ENCODE results near the gene ABR.
"Not testable (repeated sequence)": the region's sequence is repeated elsewhere in the genome, so short reads cannot be mapped to it uniquely, and the experiment has no call there.

The ABR gene

DNA sequence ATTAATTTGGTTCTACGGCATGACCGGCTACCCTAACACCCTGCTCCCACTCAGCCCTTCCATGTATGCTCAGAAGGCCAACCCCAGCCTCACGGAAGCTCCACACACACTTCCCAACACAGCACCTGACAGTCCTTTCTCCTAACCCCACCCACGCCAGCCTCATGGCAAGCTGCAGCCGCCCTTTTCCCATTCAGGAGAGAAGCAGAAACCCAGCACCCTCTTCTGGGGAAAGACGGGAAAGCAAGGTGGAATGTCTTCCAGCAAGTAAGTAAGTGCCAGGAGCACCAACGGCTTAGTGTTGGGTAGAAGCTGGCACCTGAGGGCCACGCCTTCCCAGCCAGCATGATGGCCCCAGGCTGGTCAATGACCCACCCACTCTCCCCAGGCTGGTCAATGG, 32.1 kb downstream of the ABR start:
- DNase-seq (ENCODE audit: low spot score) = peak; percentile 43

DNA sequence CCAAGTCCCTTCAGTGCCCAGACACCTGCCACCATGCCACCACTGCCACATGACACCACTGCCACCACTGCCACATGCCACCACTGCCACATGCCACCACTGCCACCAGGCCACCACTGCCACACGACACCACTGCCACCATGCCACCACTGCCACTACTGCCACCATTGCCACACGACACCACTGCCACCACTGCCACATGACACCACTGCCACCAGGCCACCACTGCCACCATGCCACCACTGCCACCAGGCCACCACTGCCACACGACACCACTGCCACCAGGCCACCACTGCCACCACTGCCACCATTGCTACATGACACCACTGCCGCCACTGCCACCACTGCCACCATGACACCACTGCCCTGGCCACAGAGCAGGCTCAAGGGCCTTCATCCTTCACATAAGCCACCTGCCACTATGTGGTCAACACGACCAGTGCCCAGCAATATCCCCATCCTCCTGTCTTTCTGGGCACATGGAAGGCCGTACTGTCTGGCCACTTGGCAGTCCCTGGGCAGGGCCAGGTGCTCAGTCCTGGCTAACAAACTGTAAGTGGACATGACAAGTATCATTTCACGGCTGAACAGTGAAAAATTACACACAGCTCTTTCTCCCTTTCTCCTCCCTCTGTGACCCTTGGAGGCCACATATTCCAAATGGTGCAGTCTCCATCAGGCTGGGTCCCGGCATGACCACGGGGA, 33.1 kb downstream of the ABR start:
- DNase-seq (ENCODE audit: low spot score) = no peak

- no peak for DNase-seq (ENCODE audit: low spot score)
These were observed 34.3 kb downstream of the ABR start for GRCh38 chr17:1145311-1145986.

- no peak for DNase-seq (ENCODE audit: low spot score)
These were observed 35.6 kb downstream of the ABR start for GRCh38 chr17:1144162-1144561.

DNA sequence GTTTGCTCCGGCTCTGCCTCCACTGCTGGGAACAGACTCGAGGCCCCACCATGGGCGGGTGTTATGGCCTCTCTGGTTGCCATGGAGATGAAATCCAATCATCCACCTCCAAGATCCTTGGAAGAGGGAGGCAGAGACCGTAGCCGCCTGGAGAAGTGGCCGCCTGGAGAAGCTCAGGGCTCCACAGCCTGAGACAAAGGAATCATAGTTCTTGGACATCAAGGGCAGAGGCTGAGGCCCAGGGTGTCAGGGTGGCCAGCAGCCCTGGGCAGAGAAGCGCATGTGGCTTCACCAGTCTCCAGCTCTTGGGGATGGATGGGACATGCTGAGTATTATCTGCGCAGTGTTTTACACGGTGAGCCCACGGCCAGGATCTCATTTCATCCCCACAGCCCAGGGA, 36.2 kb downstream of the ABR start:
- peak; percentile 20 for DNase-seq (ENCODE audit: low spot score)

GRCh38 chr17:1142561-1142971, 37.2 kb downstream of the ABR start:
- DNase-seq (ENCODE audit: low spot score) = no peak

DNA sequence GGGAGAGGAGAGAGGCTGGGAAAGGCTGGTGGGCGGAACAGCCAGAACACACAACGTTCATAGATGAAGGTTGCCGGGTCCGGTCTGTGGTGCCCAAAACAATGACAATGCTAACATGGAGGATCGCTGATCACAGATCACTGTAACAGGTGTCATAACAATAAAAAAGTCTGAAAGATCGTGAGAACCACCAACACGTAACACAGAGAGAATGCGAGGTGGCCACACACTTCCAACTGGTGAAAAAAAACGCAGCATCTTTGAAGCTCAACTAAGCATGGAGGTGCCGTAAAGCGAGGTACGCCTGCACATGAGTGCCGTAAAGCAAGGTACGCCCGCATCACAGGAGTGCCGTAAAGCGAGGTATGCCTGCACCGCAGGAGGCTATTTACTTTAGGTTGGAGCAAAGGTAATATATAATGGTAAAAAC, 42.3 kb downstream of the ABR start:
- no peak for DNase-seq (ENCODE audit: low spot score)

DNA sequence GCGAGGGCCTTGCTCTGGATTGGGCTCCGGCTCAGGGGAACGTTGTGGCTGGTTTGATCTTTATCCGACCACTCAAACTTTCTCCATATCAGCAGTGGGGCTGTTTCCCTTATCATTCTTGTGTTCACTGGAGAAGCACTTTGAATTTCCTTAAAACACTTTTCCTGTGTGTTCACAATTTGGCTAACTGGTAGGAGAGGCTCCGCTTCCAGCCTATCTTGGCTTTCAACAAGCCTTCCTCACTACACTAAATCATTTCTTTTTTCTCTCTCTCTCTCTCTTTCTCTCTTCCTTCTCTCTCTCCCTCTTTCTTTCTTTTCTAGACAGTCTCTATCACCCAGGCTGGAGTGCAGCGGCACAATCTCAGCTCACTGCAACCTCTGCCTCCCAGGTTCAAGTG, 43.0 kb downstream of the ABR start:
- no peak for DNase-seq (ENCODE audit: low spot score)

GRCh38 chr17:1134634-1135324, 45.0 kb downstream of the ABR start:
- DNase-seq (ENCODE audit: low spot score) = no peak

DNA sequence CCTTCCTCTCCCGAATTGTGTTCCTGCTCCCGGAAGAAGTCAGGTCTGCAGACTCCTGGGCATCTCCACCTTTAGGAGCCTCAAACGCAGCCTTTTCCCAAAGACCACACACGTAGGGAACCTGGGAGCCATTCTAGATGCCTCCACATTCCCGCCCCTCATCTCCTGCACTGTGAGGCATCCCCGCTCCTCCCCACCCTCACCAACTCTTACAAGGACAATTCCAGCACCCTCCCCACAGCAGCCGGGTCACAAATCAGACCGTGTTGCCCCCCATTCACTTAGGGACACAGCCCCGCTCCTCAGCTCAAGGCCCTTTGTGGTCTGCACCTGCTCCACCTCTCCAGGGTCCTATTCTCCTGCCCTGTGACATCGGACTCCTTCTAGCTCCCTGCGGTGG, 49.6 kb downstream of the ABR start:
- DNase-seq (ENCODE audit: low spot score) = no peak

GRCh38 chr17:1128463-1128862, 51.3 kb downstream of the ABR start:
- not testable (repeated sequence) for DNase-seq (ENCODE audit: low spot score)

DNA sequence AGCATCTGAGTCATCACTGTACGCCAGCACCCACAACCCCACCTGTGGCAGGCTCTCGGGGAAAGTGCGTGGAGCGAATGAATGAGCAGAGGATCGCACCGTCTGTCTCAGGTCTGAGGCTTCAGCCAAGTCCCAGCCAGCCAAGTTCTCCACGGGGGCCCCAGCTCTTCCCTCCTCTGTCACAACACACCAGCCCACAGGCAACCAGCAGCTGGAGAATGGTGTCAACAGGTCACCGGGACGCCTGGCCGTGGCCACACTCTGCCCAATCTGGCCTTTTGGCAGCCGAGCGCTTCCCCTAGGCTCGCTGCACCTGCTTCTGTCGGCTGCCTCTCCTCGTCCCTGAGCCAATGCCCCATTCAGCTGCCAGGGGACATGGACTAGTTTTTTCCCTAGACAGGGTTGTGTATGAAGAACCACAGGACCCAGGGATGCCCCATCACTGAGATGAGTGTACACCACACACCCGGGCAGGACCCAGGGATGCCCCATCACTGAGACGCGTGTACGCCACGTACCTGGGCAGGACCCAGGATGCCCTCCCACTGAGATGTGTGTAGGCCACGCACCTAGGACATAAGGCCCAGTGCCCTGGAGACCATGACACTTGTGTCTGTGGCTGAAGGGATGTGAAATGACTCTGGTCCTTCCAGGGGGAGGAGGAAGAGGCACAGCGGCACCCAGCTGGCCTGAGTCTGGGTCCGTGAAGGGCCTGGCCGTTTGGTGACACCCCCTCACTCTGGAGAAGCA, 52.8 kb downstream of the ABR start:
- DNase-seq (ENCODE audit: low spot score) = no peak

DNA sequence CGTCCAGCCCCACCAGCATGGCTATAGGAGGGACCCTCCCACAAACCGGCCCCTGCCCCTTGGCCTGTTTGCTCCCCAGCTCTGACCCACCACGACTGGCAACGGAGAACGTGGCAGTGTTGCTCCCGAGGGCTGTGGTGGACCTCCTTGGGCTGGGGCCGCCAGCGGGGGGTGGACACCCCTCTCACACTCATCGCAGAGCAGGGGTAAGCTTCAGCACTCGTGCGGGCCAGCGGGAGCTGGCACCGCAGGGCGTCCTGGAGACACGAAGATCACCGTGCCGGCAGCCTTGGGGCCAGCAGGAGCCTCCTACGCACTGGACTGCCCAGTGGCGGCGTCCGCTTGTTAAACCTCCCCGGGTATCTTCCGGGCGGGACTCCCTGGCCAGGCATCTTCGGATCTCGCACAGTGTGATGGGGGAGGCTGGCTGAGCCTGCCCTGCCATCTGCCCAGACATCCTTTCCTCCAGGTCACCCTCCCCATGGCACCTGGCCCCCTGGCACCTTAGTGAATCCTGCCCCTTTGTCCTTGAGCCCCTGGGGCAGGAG, 53.5 kb downstream of the ABR start:
- DNase-seq (ENCODE audit: low spot score) = no peak

DNA sequence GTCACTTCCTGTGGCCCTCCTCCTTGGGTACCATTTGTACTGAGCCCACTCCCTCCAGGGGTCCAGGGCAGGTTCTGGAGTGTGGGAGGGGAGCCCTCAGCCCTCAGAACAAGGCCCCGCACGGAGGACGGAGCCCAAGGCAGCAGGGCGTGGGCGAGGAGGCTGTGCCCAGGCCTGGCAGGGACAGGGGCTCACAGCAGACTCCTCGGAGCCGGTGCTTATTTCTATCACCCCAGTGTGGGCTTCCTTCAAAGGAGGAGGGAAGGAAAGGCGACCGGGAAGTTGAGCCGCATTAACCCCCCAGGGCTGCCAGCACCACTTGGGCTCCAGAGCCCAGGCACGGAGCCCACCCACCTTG, 54.0 kb downstream of the ABR start:
- DNase-seq (ENCODE audit: low spot score) = no peak

GRCh38 chr17:1124896-1125787, 54.6 kb downstream of the ABR start:
- no peak for DNase-seq (ENCODE audit: low spot score)

DNA sequence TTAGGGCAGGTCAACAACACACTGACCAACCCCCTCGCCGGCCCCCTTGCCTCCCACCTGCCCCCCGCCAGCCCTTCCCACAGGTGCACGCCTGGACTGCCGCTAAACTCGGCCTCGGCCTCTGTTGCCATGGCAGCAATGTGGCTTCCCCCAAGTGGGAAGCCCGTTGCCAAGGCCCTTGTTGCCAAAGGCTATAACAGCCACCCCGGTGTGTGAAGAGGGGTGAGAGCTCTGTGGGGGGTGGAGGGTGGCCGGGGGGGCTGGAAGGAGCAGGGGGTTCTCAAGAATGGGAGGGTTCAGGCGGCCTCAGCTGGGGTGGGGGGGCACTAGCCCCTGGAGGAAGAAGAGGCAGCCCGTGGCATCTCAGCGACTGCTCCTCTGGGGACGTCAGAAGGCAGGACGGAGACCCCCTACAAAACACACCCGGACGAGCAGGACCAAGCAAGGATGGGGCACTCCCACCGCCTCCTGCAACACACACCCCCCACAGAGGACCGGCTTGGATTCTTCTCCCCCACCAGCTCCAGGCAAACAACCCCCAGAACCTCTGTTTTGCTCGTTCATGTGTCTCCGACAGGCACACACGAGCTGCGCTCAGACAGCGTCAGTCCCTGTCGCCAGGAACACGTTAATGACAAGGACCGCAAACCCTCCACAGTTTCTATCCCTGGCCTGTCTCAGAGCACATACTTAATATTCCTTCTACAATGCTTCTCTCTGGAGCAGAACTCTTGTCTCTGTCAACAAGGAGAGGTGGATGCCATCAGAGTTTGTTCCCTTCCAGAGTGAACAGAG, 55.7 kb downstream of the ABR start:
- no peak for DNase-seq (ENCODE audit: low spot score)

GRCh38 chr17:1123393-1123831, 56.4 kb downstream of the ABR start:
- no peak for DNase-seq (ENCODE audit: low spot score)

DNA sequence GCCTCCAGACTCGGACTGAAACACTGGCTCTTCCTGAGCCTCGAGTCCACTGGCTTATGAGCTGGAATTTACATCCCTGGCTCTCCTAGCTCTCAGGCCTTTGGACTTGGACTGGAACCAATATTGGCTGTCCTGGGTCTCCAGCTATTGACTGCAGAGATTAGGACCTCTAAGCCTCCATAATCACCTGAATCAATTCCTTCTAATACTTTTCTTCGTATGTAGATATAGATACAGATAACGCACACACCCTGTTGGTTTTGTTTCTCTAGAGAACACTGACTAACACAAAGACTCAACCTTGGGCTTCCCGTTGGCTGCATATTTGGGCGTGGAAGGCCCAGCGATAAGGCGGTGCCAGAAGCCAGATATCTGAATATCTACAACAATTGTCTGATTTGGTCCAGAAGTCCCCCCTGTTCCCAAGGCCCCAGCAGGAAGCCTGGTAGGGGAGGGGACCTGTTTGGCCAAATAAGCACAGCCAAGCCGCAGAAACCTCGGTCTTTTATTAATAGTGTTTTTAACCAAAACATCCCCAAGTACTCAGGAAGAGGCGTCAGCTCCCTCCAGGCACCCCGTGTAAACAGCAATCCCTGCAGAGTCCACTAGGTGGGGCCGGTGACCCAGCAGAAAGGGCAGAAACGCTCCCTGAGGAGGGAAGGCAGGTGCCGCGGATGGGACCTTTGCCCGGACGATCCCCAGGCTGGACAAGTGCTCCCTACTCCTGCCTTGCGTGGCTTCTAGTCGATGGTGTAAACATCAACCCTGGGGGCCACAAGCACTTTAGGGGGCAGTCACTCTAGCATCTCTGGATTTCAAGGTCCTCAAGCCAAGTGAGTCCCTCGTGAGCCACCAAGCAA, 57.0 kb downstream of the ABR start:
- DNase-seq (ENCODE audit: low spot score) = peak; percentile 84

- DNase-seq (ENCODE audit: low spot score) = not testable (repeated sequence)
These were observed 58.4 kb downstream of the ABR start for GRCh38 chr17:1121442-1121817.

Measured in AG08395 (cell line).